Measurements from ENCODE around the gene CAPNS1. TPM values are rescaled to one million over a fixed set of nuclear protein-coding genes. Genes with fewer than 3 reads are reported as not detected.

The CAPNS1 gene
- total and polyA plus RNA-seq, 3 donors from 2014 or later, result 147 to 957 (median 190) TPM

DNA sequence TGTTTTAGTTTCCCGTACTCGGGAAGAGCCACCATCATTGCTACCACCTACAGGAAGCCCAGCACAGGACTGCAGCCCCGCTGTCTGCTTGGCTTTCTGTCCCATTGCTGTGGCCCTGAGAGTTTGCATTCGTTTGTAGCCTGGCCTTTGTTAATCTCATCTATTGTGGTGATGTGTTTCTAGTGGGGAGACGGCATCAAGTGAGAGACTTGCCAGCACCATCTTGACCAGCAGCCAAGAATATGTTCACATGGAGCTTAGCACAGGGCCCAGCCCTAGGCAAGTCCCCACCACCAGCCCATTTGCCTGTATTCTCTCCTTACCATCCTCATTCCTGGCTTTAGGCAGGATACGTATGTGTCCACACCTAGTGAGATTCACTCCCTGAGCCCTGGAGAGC is 46.2 kb upstream of the CAPNS1 start:
- Histone ChIP-seq H3K4me1 (no peaks in the 10 kb centered on the region), H3K36me3 (ENCODE audit: low read depth, missing control alignments) (no peaks in the 10 kb centered on the region), H3K9me3 (no peaks in the 10 kb centered on the region), H3K27me3 (no peaks in the 10 kb centered on the region), H3K4me3 (no peak overlapping the region), H3K27ac (no peak overlapping the region)
- intact Hi-C loops (cut with DNase I; ENCODE audit: low total_unique reads), result no loop called here
- 77 to 90% methylated on average over 2 to 6 of the region's 6 CpGs for WGBS, 2 donors
- TF ChIP-seq POLR2A (IDR thresholded peaks at IDR 0.05) (no peak), CTCF (IDR thresholded peaks at IDR 0.05) (no peak)
- DNase-seq, result no peak

- no peak overlapping the region for H3K4me3 ChIP-seq
- intact Hi-C loops (cut with DNase I; ENCODE audit: low total_unique reads), result no loop called here
- H3K27ac ChIP-seq, result no peak overlapping the region
- H3K36me3 ChIP-seq (ENCODE audit: low read depth, missing control alignments), result no peaks in the 10 kb centered on the region
- 60 to 77% methylated on average over 5 to 6 of the region's 6 CpGs for WGBS, 2 donors
- no peaks in the 10 kb centered on the region for H3K9me3 ChIP-seq
- TF ChIP-seq CTCF (IDR thresholded peaks at IDR 0.05), result no peak
- TF ChIP-seq POLR2A (IDR thresholded peaks at IDR 0.05), result no peak
- H3K27me3 ChIP-seq, result no peaks in the 10 kb centered on the region
- DNase-seq, result peak; percentile 64
- H3K4me1 ChIP-seq, result no peaks in the 10 kb centered on the region
These were observed 42.8 kb upstream of the CAPNS1 start for GRCh38 chr19:36097036-36097435.

DNA sequence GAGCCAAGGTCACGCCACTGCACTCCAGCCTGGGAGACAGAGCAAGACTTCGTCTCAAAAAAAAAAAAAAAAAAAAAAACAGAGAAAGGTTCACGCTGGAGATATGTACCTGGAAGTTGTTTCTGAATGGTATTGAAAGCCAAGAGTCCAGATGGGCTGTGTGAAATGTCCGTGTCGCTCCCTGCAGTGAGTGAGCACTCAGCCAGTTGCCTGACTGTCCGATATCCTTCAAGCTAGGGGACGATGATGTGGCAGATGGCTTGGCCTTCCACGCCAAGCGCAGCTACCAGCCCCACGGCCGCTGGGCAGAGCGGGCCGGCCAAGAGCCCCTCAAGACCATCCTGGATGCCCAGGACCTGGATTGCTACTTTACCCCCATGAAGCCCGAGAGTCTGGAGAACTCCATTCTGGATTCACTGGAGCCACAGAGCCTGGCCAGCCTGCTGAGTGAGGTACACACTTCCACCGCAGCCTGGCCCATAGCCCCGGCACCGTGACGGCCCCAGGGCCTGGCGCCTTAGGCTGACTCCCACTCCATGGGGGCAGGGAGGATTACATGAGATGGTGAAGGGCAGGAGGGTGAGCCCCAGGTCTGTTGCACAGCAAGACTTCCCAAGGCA is 40.6 kb upstream of the CAPNS1 start:
- intact Hi-C loops (cut with DNase I; ENCODE audit: low total_unique reads), result no loop called here

DNA sequence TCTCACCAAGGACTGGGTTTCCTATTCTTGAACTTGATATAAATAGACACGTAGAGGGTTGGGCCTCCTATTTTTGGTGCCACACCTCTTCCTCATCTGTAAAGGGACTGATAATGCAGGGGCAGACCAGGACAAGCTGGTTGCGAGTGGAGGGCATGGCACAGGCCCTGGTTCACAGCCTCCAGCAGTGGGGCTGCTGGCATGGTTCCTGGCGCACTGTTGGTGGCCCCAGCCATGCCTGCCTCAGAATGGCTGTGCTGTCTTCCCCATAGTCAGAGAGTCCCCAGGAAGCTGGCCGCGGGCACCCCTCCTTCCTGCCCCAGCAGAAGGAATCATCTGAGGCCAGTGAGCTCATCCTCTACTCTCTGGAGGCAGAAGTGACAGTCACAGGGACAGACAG is 39.4 kb upstream of the CAPNS1 start:
- Histone ChIP-seq H3K36me3 (ENCODE audit: low read depth, missing control alignments) (no peaks in the 10 kb centered on the region), H3K9me3 (no peaks in the 10 kb centered on the region), H3K4me3 (no peak overlapping the region), H3K27me3 (no peaks in the 10 kb centered on the region), H3K4me1 (no peaks in the 10 kb centered on the region), H3K27ac (no peak overlapping the region)
- intact Hi-C loops (cut with DNase I; ENCODE audit: low total_unique reads), result no loop called here
- TF ChIP-seq POLR2A (IDR thresholded peaks at IDR 0.05) (no peak), CTCF (IDR thresholded peaks at IDR 0.05) (no peak)
- no peak for DNase-seq
- 86% methylated on average over 5 of the region's 5 CpGs for WGBS, 2 donors

More for the DNA sequence above, 40.6 kb upstream of the CAPNS1 start:
- DNase-seq, result no peak
- Histone ChIP-seq H3K4me3 (no peak overlapping the region), H3K9me3 (no peaks in the 10 kb centered on the region), H3K27me3 (no peaks in the 10 kb centered on the region), H3K4me1 (no peaks in the 10 kb centered on the region), H3K27ac (no peak overlapping the region), H3K36me3 (ENCODE audit: low read depth, missing control alignments) (no peaks in the 10 kb centered on the region)
- WGBS, 2 donors, result 86 to 89% methylated on average over 17 to 19 of the region's 19 CpGs
- TF ChIP-seq POLR2A (IDR thresholded peaks at IDR 0.05) (no peak), CTCF (IDR thresholded peaks at IDR 0.05) (no peak)
